ENCODE results near the gene FSD1.
"Not testable (repeated sequence)": the region's sequence is repeated elsewhere in the genome, so short reads cannot be mapped to it uniquely, and the experiment has no call there.

The FSD1 gene

GRCh38 chr19:4327877-4328242 is 23.5 kb downstream of the FSD1 start:
- no peaks in the 10 kb centered on the region for H3K36me3 ChIP-seq (ENCODE audit: control insufficient read depth in 5 of 5, insufficient read depth in 5 of 5, low read length in 5 of 5)
- H3K9me3 ChIP-seq (ENCODE audit: control insufficient read depth in 5 of 5, low read length in 5 of 5): no peaks in the 10 kb centered on the region
- H3K27ac ChIP-seq (ENCODE audit: low read depth, low read length): no peak overlapping the region

GRCh38 chr19:4328243-4328990 is 24.0 kb downstream of the FSD1 start:
- Histone ChIP-seq H3K4me1 (ENCODE audit: control insufficient read depth in 5 of 5, insufficient read depth in 5 of 5, low read length in 5 of 5) (peaks cover 0 to 25% (median 18%) of the 10 kb centered on the region in 5 donors), H3K9me3 (ENCODE audit: control insufficient read depth in 5 of 5, low read length in 5 of 5) (no peaks in the 10 kb centered on the region), H3K36me3 (ENCODE audit: control insufficient read depth in 5 of 5, insufficient read depth in 5 of 5, low read length in 5 of 5) (no peaks in the 10 kb centered on the region), H3K27me3 (ENCODE audit: control insufficient read depth in 5 of 5, insufficient read depth in 4 of 5, low read length in 5 of 5) (peaks cover 0 to 11% (median 5%) of the 10 kb centered on the region in 5 donors), H3K4me3 (ENCODE audit: low read depth in 1 of 5, low read length in 5 of 5) (peak overlapping the region in 4 of 5 donors; percentile 27 to 80 (median 47)), H3K27ac (ENCODE audit: low read depth, low read length) (no peak overlapping the region), H3K9ac (ENCODE audit: low read length in 5 of 5) (peak overlapping the region in 2 of 5 donors; percentile 39 to 52)

More at GRCh38 chr19:4327877-4328242, 23.5 kb downstream of the FSD1 start:
- Histone ChIP-seq H3K27me3 (ENCODE audit: control insufficient read depth in 5 of 5, insufficient read depth in 4 of 5, low read length in 5 of 5) (peaks cover 0 to 11% (median 5%) of the 10 kb centered on the region in 5 donors), H3K9ac (ENCODE audit: low read length in 5 of 5) (peak overlapping the region in 1 of 5 donors; percentile 11), H3K4me3 (ENCODE audit: low read depth in 1 of 5, low read length in 5 of 5) (peak overlapping the region; percentile 44 to 80 (median 51)), H3K4me1 (ENCODE audit: control insufficient read depth in 5 of 5, insufficient read depth in 5 of 5, low read length in 5 of 5) (peaks cover 0 to 25% (median 18%) of the 10 kb centered on the region in 5 donors)

- H3K36me3 ChIP-seq (ENCODE audit: control insufficient read depth in 5 of 5, insufficient read depth in 5 of 5, low read length in 5 of 5); H3K9me3 ChIP-seq (ENCODE audit: control insufficient read depth in 5 of 5, low read length in 5 of 5); H3K27ac ChIP-seq (ENCODE audit: low read depth, low read length): not testable (repeated sequence)
- Histone ChIP-seq H3K27me3 (ENCODE audit: control insufficient read depth in 5 of 5, insufficient read depth in 4 of 5, low read length in 5 of 5) (peaks cover 0 to 11% (median 5%) of the 10 kb centered on the region in 5 donors), H3K4me1 (ENCODE audit: control insufficient read depth in 5 of 5, insufficient read depth in 5 of 5, low read length in 5 of 5) (peaks cover 0 to 25% (median 18%) of the 10 kb centered on the region in 5 donors), H3K4me3 (ENCODE audit: low read depth in 1 of 5, low read length in 5 of 5) (peak overlapping the region in 3 of 5 donors; percentile 47 to 67 (median 47)), H3K9ac (ENCODE audit: low read length in 5 of 5) (peak overlapping the region in 2 of 5 donors; percentile 39 to 52)
These were observed 24.7 kb downstream of the FSD1 start for GRCh38 chr19:4328991-4329681.

GRCh38 chr19:4329858-4330257 is 25.5 kb downstream of the FSD1 start:
- Histone ChIP-seq H3K27ac (ENCODE audit: low read depth, low read length) (no peak overlapping the region), H3K36me3 (ENCODE audit: control insufficient read depth in 5 of 5, insufficient read depth in 5 of 5, low read length in 5 of 5) (no peaks in the 10 kb centered on the region), H3K27me3 (ENCODE audit: control insufficient read depth in 5 of 5, insufficient read depth in 4 of 5, low read length in 5 of 5) (peaks cover 0 to 11% (median 5%) of the 10 kb centered on the region in 5 donors), H3K9me3 (ENCODE audit: control insufficient read depth in 5 of 5, low read length in 5 of 5) (no peaks in the 10 kb centered on the region), H3K4me1 (ENCODE audit: control insufficient read depth in 5 of 5, insufficient read depth in 5 of 5, low read length in 5 of 5) (peaks cover 0 to 25% (median 18%) of the 10 kb centered on the region in 5 donors), H3K4me3 (ENCODE audit: low read depth in 1 of 5, low read length in 5 of 5) (no peak overlapping the region), H3K9ac (ENCODE audit: low read length in 5 of 5) (no peak overlapping the region)

- Histone ChIP-seq H3K4me3 (ENCODE audit: low read depth in 1 of 5, low read length in 5 of 5) (no peak overlapping the region), H3K9me3 (ENCODE audit: control insufficient read depth in 5 of 5, low read length in 5 of 5) (no peaks in the 10 kb centered on the region), H3K9ac (ENCODE audit: low read length in 5 of 5) (no peak overlapping the region), H3K4me1 (ENCODE audit: control insufficient read depth in 5 of 5, insufficient read depth in 5 of 5, low read length in 5 of 5) (peaks cover 0 to 14% (median 10%) of the 10 kb centered on the region in 5 donors), H3K36me3 (ENCODE audit: control insufficient read depth in 5 of 5, insufficient read depth in 5 of 5, low read length in 5 of 5) (no peaks in the 10 kb centered on the region), H3K27me3 (ENCODE audit: control insufficient read depth in 5 of 5, insufficient read depth in 4 of 5, low read length in 5 of 5) (no peaks in the 10 kb centered on the region), H3K27ac (ENCODE audit: low read depth, low read length) (no peak overlapping the region)
These were observed 30.7 kb downstream of the FSD1 start for GRCh38 chr19:4334929-4335570.

- Histone ChIP-seq H3K4me1 (ENCODE audit: control insufficient read depth in 5 of 5, insufficient read depth in 5 of 5, low read length in 5 of 5) (peaks cover 7 to 22% (median 18%) of the 10 kb centered on the region in 5 donors), H3K9ac (ENCODE audit: low read length in 5 of 5) (peak overlapping the region; percentile 16 to 87 (median 75)), H3K27me3 (ENCODE audit: control insufficient read depth in 5 of 5, insufficient read depth in 4 of 5, low read length in 5 of 5) (peaks cover 0 to 3% (median 0%) of the 10 kb centered on the region in 5 donors), H3K36me3 (ENCODE audit: control insufficient read depth in 5 of 5, insufficient read depth in 5 of 5, low read length in 5 of 5) (no peaks in the 10 kb centered on the region), H3K27ac (ENCODE audit: low read depth, low read length) (peak overlapping the region; percentile 65), H3K4me3 (ENCODE audit: low read depth in 1 of 5, low read length in 5 of 5) (peak overlapping the region; percentile 58 to 82 (median 66)), H3K9me3 (ENCODE audit: control insufficient read depth in 5 of 5, low read length in 5 of 5) (no peaks in the 10 kb centered on the region)
These were observed 33.6 kb downstream of the FSD1 start for GRCh38 chr19:4337906-4338440.

GRCh38 chr19:4338441-4339355 is 34.3 kb downstream of the FSD1 start, which contains the start of gene STAP2:
TSS of gene STAP2 (minus strand) at chr19:4338827. CDS start at chr19:4338753, 74 bp downstream.
- H3K9me3 ChIP-seq (ENCODE audit: control insufficient read depth in 5 of 5, low read length in 5 of 5): no peaks in the 10 kb centered on the region
- peak within 1 kb of the TSS; percentile 16 to 87 (median 75) for H3K9ac ChIP-seq (ENCODE audit: low read length in 5 of 5)
- H3K36me3 ChIP-seq (ENCODE audit: control insufficient read depth in 5 of 5, insufficient read depth in 5 of 5, low read length in 5 of 5): no peaks in the 10 kb centered on the region
- peaks cover 0 to 3% (median 0%) of the 10 kb centered on the region in 5 donors for H3K27me3 ChIP-seq (ENCODE audit: control insufficient read depth in 5 of 5, insufficient read depth in 4 of 5, low read length in 5 of 5)
- peaks cover 7 to 25% (median 20%) of the 10 kb centered on the region in 5 donors for H3K4me1 ChIP-seq (ENCODE audit: control insufficient read depth in 5 of 5, insufficient read depth in 5 of 5, low read length in 5 of 5)
- H3K27ac ChIP-seq (ENCODE audit: low read depth, low read length): peak within 1 kb of the TSS; percentile 65
- peak within 1 kb of the TSS; percentile 58 to 82 (median 66) for H3K4me3 ChIP-seq (ENCODE audit: low read depth in 1 of 5, low read length in 5 of 5)

- Histone ChIP-seq H3K27me3 (ENCODE audit: control insufficient read depth in 5 of 5, insufficient read depth in 4 of 5, low read length in 5 of 5) (peaks cover 0 to 3% (median 0%) of the 10 kb centered on the region in 5 donors), H3K9ac (ENCODE audit: low read length in 5 of 5) (peak overlapping the region; percentile 62 to 97 (median 80)), H3K9me3 (ENCODE audit: control insufficient read depth in 5 of 5, low read length in 5 of 5) (no peaks in the 10 kb centered on the region), H3K4me3 (ENCODE audit: low read depth in 1 of 5, low read length in 5 of 5) (peak overlapping the region; percentile 69 to 87 (median 81)), H3K27ac (ENCODE audit: low read depth, low read length) (peak overlapping the region; percentile 93), H3K36me3 (ENCODE audit: control insufficient read depth in 5 of 5, insufficient read depth in 5 of 5, low read length in 5 of 5) (peaks cover 0 to 9% (median 4%) of the 10 kb centered on the region in 5 donors), H3K4me1 (ENCODE audit: control insufficient read depth in 5 of 5, insufficient read depth in 5 of 5, low read length in 5 of 5) (peaks cover 8 to 34% (median 28%) of the 10 kb centered on the region in 5 donors)
These were observed 37.9 kb downstream of the FSD1 start for GRCh38 chr19:4342314-4342614.
